Suprapubic skin (tissue), 3 donors: ENCODE measurements around the gene AUTS2.

Experiments used
- CTCF ChIP-seq, 2 donors: fragments of 200-600 bp in 1 of 2; fragments of 450-650 bp in 1 of 2; sonication (generic) in 1 of 2; IDR thresholded peaks; one replicate each; pipeline ENCODE4 v1.5.1; 2016 to 2019; ENCODE audit warnings: antibody characterized with exemption in 2 of 2, mild to moderate bottlenecking in 1 of 2, moderate library complexity in 1 of 2
- POLR2A ChIP-seq, 2 donors: fragments of 450-650 bp; IDR thresholded peaks; one replicate each; pipeline ENCODE4 v1.6.1; 2017; ENCODE audit warnings: antibody characterized with exemption in 2 of 2, mild to moderate bottlenecking in 2 of 2, moderate library complexity in 2 of 2

GRCh38 chr7:69686366-69686765 lies 88.1 kb downstream of the AUTS2 start:
- TF ChIP-seq CTCF (IDR thresholded peaks at IDR 0.05) = no peak
- TF ChIP-seq POLR2A (IDR thresholded peaks at IDR 0.05) = no peak
